ENCODE results near the gene HSD11B1L.
"Not testable (repeated sequence)": the region's sequence is repeated elsewhere in the genome, so short reads cannot be mapped to it uniquely, and the experiment has no call there.

The HSD11B1L gene

GRCh38 chr19:5687360-5688198 is 6.8 kb downstream of the HSD11B1L start:
- no peak for DNase-seq (ENCODE audit: low read depth)

GRCh38 chr19:5688262-5688881 is 7.5 kb downstream of the HSD11B1L start:
- DNase-seq (ENCODE audit: low read depth): not testable (repeated sequence)

DNA sequence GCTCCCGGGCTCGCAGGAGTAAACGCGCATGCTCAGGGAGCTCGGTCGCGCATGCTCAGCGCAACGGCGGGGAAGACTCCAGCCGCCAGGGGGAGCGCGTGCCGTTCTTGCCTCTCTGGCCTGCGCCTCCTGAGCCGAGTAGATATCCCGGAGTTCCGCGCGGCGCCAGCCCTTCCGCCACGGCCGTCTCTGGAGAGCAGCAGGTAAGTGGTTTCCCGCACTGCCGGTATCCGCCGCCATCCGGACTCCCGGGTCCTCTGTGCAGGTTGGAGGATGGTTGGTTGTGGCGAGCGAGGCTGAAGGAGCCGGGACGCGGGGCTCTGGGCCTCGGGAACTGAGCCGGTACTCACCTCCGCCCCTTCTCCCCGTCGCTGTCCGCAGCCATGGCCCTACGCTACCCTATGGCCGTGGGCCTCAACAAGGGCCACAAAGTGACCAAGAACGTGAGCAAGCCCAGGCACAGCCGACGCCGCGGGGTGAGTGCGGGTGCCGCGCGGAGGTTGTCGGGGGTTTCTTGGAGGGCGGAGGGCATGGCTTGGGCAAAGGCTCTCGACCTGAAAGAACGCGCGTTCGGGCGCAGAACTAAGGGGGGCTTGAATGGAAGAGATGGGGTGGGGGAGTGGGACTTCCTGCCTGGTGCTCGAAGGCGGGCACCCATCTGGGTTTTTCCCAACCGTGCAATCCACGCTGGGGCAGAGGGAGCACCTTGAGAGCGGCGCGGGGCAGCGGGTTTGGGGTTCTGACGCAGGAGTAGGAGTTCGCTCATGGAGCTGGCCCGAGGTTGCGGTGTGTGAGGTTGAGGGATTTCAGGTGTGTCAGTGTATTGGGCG is 9.5 kb downstream of the HSD11B1L start, which contains the start of gene RPL36:
Gene RPL36, plus strand, starts transcription at position 171 of the 830 bp plus-strand sequence. Its CDS starts 213 bp downstream, at position 384.
- DNase-seq (ENCODE audit: low read depth): peak; percentile 92

GRCh38 chr19:5690955-5691821 is 10.4 kb downstream of the HSD11B1L start:
- DNase-seq (ENCODE audit: low read depth): no peak

- DNase-seq (ENCODE audit: low read depth): no peak
Measured at GRCh38 chr19:5691822-5692722, 11.2 kb downstream of the HSD11B1L start.

- no peak for DNase-seq (ENCODE audit: low read depth)
Measured at GRCh38 chr19:5692723-5693194, 11.9 kb downstream of the HSD11B1L start.

GRCh38 chr19:5693195-5694166 is 12.7 kb downstream of the HSD11B1L start:
- no peak for DNase-seq (ENCODE audit: low read depth)

DNA sequence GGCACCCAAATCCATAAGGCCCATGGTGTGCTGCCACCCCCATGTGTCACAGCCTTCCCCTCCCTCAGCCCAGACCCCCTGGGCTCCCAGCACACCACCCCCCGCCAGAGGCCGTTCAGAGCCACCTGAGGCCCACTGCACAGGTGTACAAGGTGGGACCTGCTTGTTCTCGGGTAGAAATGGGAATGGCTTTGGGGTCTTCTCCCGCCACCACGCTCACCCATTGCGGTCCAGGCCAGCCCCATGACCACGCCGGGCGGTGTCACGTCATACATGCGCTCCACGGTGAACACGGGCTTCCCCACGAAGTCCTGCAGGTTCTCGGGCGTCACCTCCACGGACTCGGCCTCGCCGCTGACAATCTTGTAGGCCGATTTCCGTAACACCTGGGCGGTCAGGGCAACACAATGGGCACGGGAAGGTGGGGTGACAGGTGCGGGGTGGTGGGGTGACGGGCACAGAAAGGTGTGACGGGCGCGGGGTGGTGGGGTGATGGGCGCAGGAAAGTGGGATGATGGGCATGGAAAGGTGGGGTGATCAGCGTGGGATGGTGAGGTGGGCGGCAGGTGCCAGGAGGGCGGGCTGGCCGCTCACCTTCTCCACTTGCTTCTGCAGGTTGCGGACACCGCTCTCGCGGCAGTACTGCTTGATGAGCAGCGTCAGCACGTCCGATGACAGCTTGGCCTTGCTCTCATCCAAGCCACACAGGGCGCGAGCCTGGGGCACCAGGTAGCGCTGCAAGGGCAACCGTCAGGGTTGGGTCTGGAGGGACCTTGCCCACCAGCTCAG is 13.5 kb downstream of the HSD11B1L start:
- no peak for DNase-seq (ENCODE audit: low read depth)

- DNase-seq (ENCODE audit: low read depth): no peak
Measured at GRCh38 chr19:5694956-5695648, 14.3 kb downstream of the HSD11B1L start.

GRCh38 chr19:5695649-5696195 is 14.9 kb downstream of the HSD11B1L start:
- no peak for DNase-seq (ENCODE audit: low read depth)

DNA sequence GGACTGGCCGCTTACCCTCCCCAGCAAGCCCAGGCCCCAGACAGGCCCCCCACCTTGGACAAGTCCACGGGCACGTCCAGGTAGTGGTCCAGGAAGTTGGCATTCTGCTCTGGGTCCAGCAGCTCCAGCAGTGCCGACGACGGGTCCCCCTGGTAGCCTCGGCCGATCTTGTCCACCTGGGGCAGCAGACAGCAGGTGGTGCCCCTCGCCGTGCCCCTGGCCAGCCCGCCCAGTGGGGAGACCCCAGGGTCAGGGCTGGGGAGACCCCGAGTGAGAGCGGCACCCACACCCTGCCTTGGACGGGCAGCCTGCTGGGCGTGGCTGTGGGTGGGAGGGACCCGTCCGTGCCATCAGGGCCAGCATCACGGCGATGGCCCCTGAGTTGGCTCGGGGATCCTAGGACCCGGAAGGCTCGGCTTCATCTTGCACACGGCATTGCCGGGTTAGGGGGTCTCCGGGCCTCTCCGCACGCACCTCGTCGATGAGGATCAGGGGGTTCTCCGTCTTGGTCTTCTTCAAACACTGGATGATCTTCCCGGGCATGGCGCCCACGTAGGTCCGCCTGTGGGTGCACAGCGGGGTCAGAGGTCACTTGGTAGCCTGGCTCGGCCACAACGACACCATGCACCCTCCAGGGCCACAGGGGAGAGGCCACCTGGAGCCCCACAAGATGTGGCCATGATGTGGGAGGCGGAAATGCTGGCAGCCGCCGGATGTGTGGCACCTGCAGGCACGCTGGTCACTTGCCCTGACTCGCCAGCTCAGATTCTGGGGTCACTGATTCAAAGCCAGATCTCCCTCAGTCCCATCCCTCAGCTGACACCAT is 15.6 kb downstream of the HSD11B1L start:
- no peak for DNase-seq (ENCODE audit: low read depth)

- no peak for DNase-seq (ENCODE audit: low read depth)
Measured at GRCh38 chr19:5697022-5697889, 16.4 kb downstream of the HSD11B1L start.

DNA sequence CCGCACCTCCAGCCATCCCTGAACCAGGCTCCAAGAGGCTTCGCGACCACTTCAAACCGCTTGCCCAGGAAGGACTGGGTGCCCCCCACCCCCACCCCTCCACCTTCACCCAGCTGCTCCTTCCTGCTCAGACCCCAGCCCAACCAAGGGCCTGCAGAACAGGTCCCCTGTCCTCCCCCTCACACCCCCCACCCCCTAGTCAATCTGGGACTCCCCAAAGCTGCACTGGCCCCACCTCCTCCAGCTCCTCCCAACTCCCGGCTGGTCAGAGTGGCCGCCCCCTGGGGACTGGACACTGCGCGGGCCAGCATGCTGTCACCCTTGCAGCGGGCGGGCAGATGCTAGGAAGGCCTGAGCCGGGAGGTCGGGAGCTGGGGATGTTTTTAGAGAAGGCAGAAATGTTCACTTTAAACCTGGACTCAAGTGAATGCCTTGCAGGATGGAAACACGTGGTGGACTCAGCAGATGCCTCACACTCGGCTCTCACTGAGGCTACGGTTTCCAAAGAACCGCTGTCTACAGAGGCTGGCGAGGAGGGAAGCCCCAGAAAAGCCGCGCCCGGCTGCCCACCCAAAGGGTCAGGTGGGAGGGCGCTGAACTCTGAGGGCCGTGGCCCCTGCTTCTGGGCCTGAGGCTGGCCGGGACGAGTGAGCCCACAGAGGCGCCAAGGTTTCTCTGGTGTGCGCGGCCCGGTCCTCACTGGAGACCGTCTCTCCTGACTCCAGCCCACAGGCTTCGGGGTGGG is 17.2 kb downstream of the HSD11B1L start:
- DNase-seq (ENCODE audit: low read depth): no peak

- no peak for DNase-seq (ENCODE audit: low read depth)
Measured at GRCh38 chr19:5698635-5699422, 18.0 kb downstream of the HSD11B1L start.
